Psoas muscle (tissue), 8 donors: ENCODE measurements around the gene GNA12. TPM values are rescaled to one million over a fixed set of nuclear protein-coding genes. Genes with fewer than 3 reads are reported as not detected.

Source experiments
- ATAC-seq, 4 donors: fragments of 200-7000 bp; cut with Tn5 transposase; one replicate each; pipeline ENCODE4 v1.9.1; 2020; ENCODE audit warnings: moderate library complexity in 3 of 4, mild to moderate bottlenecking in 2 of 4
- DNase-seq, 2 donors: peaks; one replicate each; pipeline ENCODE4 v3.0.0-alpha.2; 2020
- H3K27ac ChIP-seq: fragments of 200-600 bp; one replicate; pipeline ENCODE4 v1.8.0; 2022
- H3K27me3 ChIP-seq, 3 donors: fragments of 200-600 bp in 1 of 3; one replicate each; pipeline versions ENCODE4 v1.6.1 to v1.8.0; 2013 to 2022; ENCODE audit warnings: low read length in 2 of 3, mild to moderate bottlenecking in 2 of 3, moderate library complexity in 1 of 3; ENCODE audit not compliant: insufficient read depth in 3 of 3
- H3K36me3 ChIP-seq, 2 donors: fragments of 200-600 bp in 1 of 2; one replicate each; pipeline versions ENCODE4 v1.6.1 to v1.8.0; 2013 to 2022; ENCODE audit warnings: low read depth in 1 of 2, mild to moderate bottlenecking in 1 of 2, moderate library complexity in 1 of 2; ENCODE audit not compliant: insufficient read depth in 1 of 2
- H3K4me1 ChIP-seq: fragments of 200-600 bp; one replicate; pipeline ENCODE4 v1.8.0; 2022
- H3K4me3 ChIP-seq: fragments of 200-600 bp; one replicate; pipeline ENCODE4 v1.8.0; 2022; ENCODE audit warnings: mild to moderate bottlenecking
- H3K9me3 ChIP-seq: fragments of 200-600 bp; one replicate; pipeline ENCODE4 v1.8.0; 2022
- WGBS, 3 donors: extraction: QIAGEN DNeasy Blood & Tissue Kit; methylation state at CpG; one replicate each; pipeline versions ENCODE4 v1.1.6 to v1.1.7; 2013; 5-methylcytosine and 5-hydroxymethylcytosine counted together
- intact Hi-C, 2 donors: fragments of 100-400 bp; cut with DNase I; formaldehyde crosslinking; loops; one replicate each; pipeline versions ENCODE4 v1.11.0 to v1.14.2; 2022
- polyA plus RNA-seq, 3 donors: library from polyadenylated mRNA; stranded (reverse); fragments of 200-250 nt; gene quantifications; one replicate each; pipeline ENCODE4 v1.2.3, GENCODE V29; 2013
- total RNA-seq, 4 donors: library from RNA; stranded (reverse); fragmentation: NEBNext Ultra II Directional in 2 of 4; extraction: Animal tissue kit (Norgen Biotek cat#: 25700) in 2 of 4; gene quantifications; one replicate each; pipeline versions ENCODE4 v1.2.1 to v1.2.4, GENCODE V29; 2021 to 2023
- TF ChIP-seq, protein P1 (sequence below): fragments of 200-600 bp; IDR thresholded peaks from one replicate; pipeline ENCODE4 v1.8.0; 2022; ENCODE audit warnings: antibody characterized with exemption
- donor health status: healthy with polysubstance abuse.
- donor health status: DM: no; HTN: no; CAD: no; lungs with moderate emphysema.
- donor health status: Bipolar disorder and iron deficiency.
- donor health status: healthy.
- donor health status: DM: yes; HTN: yes; CAD: no.
- donor health status: DM: no; HTN: no; CAD: no.
- donor health status: DM: no; HTN: no; CAD: no.
- donor health status: DM: yes; HTN: yes; CAD: no.

GNA12 gene
- total and polyA plus RNA-seq, 7 donors: 7.1 to 20.2 (median 15.4) TPM

DNA sequence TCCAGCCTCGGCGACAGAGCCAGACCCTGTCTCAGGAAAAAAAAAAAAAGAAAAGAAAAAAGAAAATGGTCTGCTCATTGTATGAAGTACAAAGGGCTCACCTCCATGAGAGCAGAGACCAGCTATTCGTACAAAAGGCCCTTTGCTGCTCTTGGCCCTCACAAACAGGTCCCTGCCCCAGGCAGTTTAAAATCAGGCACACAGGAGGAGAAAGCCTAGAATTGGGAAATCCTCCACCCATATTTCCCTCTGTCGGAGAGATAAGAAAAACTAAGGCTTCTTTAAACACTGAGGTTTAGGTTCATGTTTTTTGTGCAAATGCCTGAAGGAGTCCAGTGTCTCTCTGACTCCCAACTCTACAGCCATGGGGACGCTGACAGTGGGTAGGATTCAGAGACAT, 15.1 kb downstream of the GNA12 start:
- H3K27me3 ChIP-seq: no peaks in the 10 kb centered on the region
- TF ChIP-seq, protein P1, sequence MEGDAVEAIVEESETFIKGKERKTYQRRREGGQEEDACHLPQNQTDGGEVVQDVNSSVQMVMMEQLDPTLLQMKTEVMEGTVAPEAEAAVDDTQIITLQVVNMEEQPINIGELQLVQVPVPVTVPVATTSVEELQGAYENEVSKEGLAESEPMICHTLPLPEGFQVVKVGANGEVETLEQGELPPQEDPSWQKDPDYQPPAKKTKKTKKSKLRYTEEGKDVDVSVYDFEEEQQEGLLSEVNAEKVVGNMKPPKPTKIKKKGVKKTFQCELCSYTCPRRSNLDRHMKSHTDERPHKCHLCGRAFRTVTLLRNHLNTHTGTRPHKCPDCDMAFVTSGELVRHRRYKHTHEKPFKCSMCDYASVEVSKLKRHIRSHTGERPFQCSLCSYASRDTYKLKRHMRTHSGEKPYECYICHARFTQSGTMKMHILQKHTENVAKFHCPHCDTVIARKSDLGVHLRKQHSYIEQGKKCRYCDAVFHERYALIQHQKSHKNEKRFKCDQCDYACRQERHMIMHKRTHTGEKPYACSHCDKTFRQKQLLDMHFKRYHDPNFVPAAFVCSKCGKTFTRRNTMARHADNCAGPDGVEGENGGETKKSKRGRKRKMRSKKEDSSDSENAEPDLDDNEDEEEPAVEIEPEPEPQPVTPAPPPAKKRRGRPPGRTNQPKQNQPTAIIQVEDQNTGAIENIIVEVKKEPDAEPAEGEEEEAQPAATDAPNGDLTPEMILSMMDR: no peak
- no peaks in the 10 kb centered on the region for H3K9me3 ChIP-seq
- H3K27ac ChIP-seq: no peak overlapping the region
- ATAC-seq (no peak), DNase-seq (no peak)
- H3K4me3 ChIP-seq: no peak overlapping the region
- peaks cover 0 to 4% of the 10 kb centered on the region in 2 donors for H3K36me3 ChIP-seq
- intact Hi-C loops: no loop called here
- 90 to 93% (median 90%) methylated on average over 5 of the region's 5 CpGs for WGBS, 3 donors
- peaks cover 12% of the 10 kb centered on the region for H3K4me1 ChIP-seq

- ATAC-seq (no peak), DNase-seq (no peak)
- TF ChIP-seq, protein P1: no peak
- H3K4me1 ChIP-seq: peaks cover 18% of the 10 kb centered on the region
- H3K36me3 ChIP-seq: peaks cover 0 to 4% of the 10 kb centered on the region in 2 donors
- no peaks in the 10 kb centered on the region for H3K9me3 ChIP-seq
- no peak overlapping the region for H3K4me3 ChIP-seq
- WGBS, 3 donors: 90 to 97% (median 94%) methylated on average over 2 of the region's 2 CpGs
- no peaks in the 10 kb centered on the region for H3K27me3 ChIP-seq
- H3K27ac ChIP-seq: no peak overlapping the region
- intact Hi-C loops: no loop called here
Observed at GRCh38 chr7:2826771-2827170, 17.3 kb downstream of the GNA12 start.

GRCh38 chr7:2825559-2826227, 18.4 kb downstream of the GNA12 start:
- DNase-seq: no peak
- 73 to 76% (median 73%) methylated on average over 20 of the region's 20 CpGs for WGBS, 3 donors
- no peaks in the 10 kb centered on the region for H3K27me3 ChIP-seq
- H3K4me1 ChIP-seq: peaks cover 28% of the 10 kb centered on the region
- peaks cover 0 to under 1% of the 10 kb centered on the region in 2 donors for H3K36me3 ChIP-seq
- no peak overlapping the region for H3K4me3 ChIP-seq
- no peak overlapping the region for H3K27ac ChIP-seq
- intact Hi-C loops: no loop called here
- TF ChIP-seq, protein P1: no peak
- H3K9me3 ChIP-seq: no peaks in the 10 kb centered on the region
- no peak for ATAC-seq

GRCh38 chr7:2824678-2825461, 19.2 kb downstream of the GNA12 start:
- intact Hi-C loops: no loop called here
- ATAC-seq (peak in 2 of 4 donors; percentile 18 to 63), DNase-seq (no peak)
- Histone ChIP-seq H3K27me3 (no peaks in the 10 kb centered on the region), H3K4me3 (no peak overlapping the region), H3K9me3 (no peaks in the 10 kb centered on the region), H3K4me1 (peaks cover 35% of the 10 kb centered on the region), H3K27ac (no peak overlapping the region), H3K36me3 (no peaks in the 10 kb centered on the region)
- 74 to 77% (median 74%) methylated on average over 16 of the region's 16 CpGs for WGBS, 3 donors
- TF ChIP-seq, protein P1: no peak
